ENCODE measurements around the gene RBP5. TPM values are rescaled to one million over a fixed set of nuclear protein-coding genes. Genes with fewer than 3 reads are reported as not detected.
A peak's percentile ranks its signal among the peaks of the same experiment; 100 is the strongest.

The RBP5 gene
- polyA plus RNA-seq, 1 experiment: 0.25 TPM

GRCh38 chr12:7130701-7131501, 2.2 kb upstream of the RBP5 start:
- Histone ChIP-seq H3K9me3 (ENCODE audit: control insufficient read depth, insufficient read depth, low read length) (no peaks in the 10 kb centered on the region; the same call in 1 of the 2 replicates), H3K4me3 (ENCODE audit: low read depth, low read length) (peak overlapping the region; percentile 90), H3K27ac (ENCODE audit: low read depth, low read length) (no peak overlapping the region), H3K27me3 (ENCODE audit: control insufficient read depth, insufficient read depth, low read length) (no peaks in the 10 kb centered on the region)
- no peak for DNase-seq (ENCODE audit: low read depth, low spot score)
- CTCF ChIA-PET: interaction anchor here (0.8 kb wide), 1 partner anchor 14 kb away, joined by 3 read pairs; no protein-coding TSS in a partner anchor
- TF ChIP-seq CTCF (IDR thresholded peaks at IDR 0.05; ENCODE audit: low read depth, low read length): 0 out of 2 replicates have a peak, but pooled peaks have one; percentile 10
- POLR2A ChIA-PET: interaction anchor here (0.8 kb wide), 1 partner anchor 71 kb away, joined by 5 read pairs; no protein-coding TSS in a partner anchor

- POLR2A ChIA-PET: interaction anchor here (1.2 kb wide), 1 partner anchor 50 kb away, joined by 3 read pairs; no protein-coding TSS in a partner anchor
- peak within 1 kb of the TSS; percentile 90 for H3K4me3 ChIP-seq (ENCODE audit: low read depth, low read length)
- H3K27ac ChIP-seq (ENCODE audit: low read depth, low read length): peak within 1 kb of the TSS; percentile 21
- H3K9me3 ChIP-seq (ENCODE audit: control insufficient read depth, insufficient read depth, low read length): no peaks in the 10 kb centered on the region; the same call in 1 of the 2 replicates
- no peaks in the 10 kb centered on the region for H3K27me3 ChIP-seq (ENCODE audit: control insufficient read depth, insufficient read depth, low read length)
- CTCF ChIA-PET: interaction anchor here (0.6 kb wide), 2 partner anchors 36 to 440 kb away, joined by 3 to 5 read pairs; no protein-coding TSS in a partner anchor
- no peak for TF ChIP-seq CTCF (IDR thresholded peaks at IDR 0.05; ENCODE audit: low read depth, low read length)
- DNase-seq (ENCODE audit: low read depth, low spot score): no peak
Measured at GRCh38 chr12:7129872-7130691, 1.4 kb upstream of the RBP5 start, which contains the start of gene CLSTN3. Gene CLSTN3, plus strand, starts transcription at chr12:7130371. Its CDS starts 278 bp downstream, at chr12:7130649.

GRCh38 chr12:7129287-7129871, 690 bp upstream of the RBP5 start:
- Histone ChIP-seq H3K9me3 (ENCODE audit: control insufficient read depth, insufficient read depth, low read length) (no peaks in the 10 kb centered on the region; the same call in 1 of the 2 replicates), H3K27ac (ENCODE audit: low read depth, low read length) (peak overlapping the region; percentile 21), H3K4me3 (ENCODE audit: low read depth, low read length) (peak overlapping the region; percentile 90), H3K27me3 (ENCODE audit: control insufficient read depth, insufficient read depth, low read length) (no peaks in the 10 kb centered on the region)
- DNase-seq (ENCODE audit: low read depth, low spot score): no peak
- ChIA-PET POLR2A (interaction anchor here (1.2 kb wide), 1 partner anchor 50 kb away, joined by 3 read pairs; no protein-coding TSS in a partner anchor), CTCF (no interaction called here)
- TF ChIP-seq CTCF (IDR thresholded peaks at IDR 0.05; ENCODE audit: low read depth, low read length): no peak

- H3K9me3 ChIP-seq (ENCODE audit: control insufficient read depth, insufficient read depth, low read length): no peaks in the 10 kb centered on the region; the same call in 1 of the 2 replicates
- POLR2A ChIA-PET: no interaction called here
- no peak overlapping the region for H3K4me3 ChIP-seq (ENCODE audit: low read depth, low read length)
- no peak for TF ChIP-seq CTCF (IDR thresholded peaks at IDR 0.05; ENCODE audit: low read depth, low read length)
- no peak for DNase-seq (ENCODE audit: low read depth, low spot score)
- CTCF ChIA-PET: interaction anchor here (0.7 kb wide), 1 partner anchor 110 kb away, joined by 3 read pairs; the partner anchor contains the start of gene LPCAT3
- H3K27ac ChIP-seq (ENCODE audit: low read depth, low read length): no peak overlapping the region
- no peaks in the 10 kb centered on the region for H3K27me3 ChIP-seq (ENCODE audit: control insufficient read depth, insufficient read depth, low read length)
Measured at GRCh38 chr12:7127916-7128626, 618 bp downstream of the RBP5 start.

Measured in AG04450 (cell line).